ENCODE results near the gene NSUN2. TPM values are rescaled to one million over a fixed set of nuclear protein-coding genes. Genes with fewer than 3 reads are reported as not detected.
"Not testable (repeated sequence)": the region's sequence is repeated elsewhere in the genome, so short reads cannot be mapped to it uniquely, and the experiment has no call there.

Gene NSUN2
- total and polyA plus RNA-seq, 10 donors = 42.4 to 77.8 (median 56.9) TPM

DNA sequence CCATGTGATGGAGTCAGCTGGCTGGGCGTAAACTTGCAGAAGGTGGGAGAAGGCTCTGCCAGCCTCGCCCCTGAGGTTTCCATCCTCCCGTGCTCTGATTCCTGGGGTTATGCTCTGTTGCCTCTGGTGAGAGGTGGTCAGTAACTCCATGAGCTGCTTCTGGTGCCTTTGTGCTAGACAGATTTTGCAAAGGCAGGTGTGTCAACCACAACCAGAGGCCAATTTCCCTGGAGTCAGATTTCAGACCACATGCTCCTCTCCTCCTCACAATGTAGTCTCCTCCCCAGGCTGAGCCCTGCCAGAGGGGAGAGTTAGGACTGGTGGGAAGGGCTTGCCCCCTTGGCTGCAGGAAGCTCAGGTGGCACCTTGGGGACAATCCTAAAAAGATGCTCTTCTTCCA lies 41.6 kb upstream of the NSUN2 start:
- Histone ChIP-seq H3K4me1 (no peaks in the 10 kb centered on the region), H3K36me3 (peaks cover 0 to 22% (median 0%) of the 10 kb centered on the region in 6 donors), H3K9me3 (peaks cover 0 to 10% (median 0%) of the 10 kb centered on the region in 8 donors), H3K27ac (no peak overlapping the region), H3K4me3 (no peak overlapping the region), H3K27me3 (replicated peaks in 1 of 7) (no peaks in the 10 kb centered on the region)
- TF ChIP-seq POLR2A (IDR thresholded peaks at IDR 0.05) (no peak), POLR2AphosphoS5 (IDR thresholded peaks at IDR 0.05) (no peak)
- no peak for DNase-seq
- WGBS, 5 donors = 90 to 96% (median 93%) methylated on average over 3 of the region's 3 CpGs
- intact Hi-C loops (cut with DNase I; ENCODE audit: low total_unique reads) = no loop called here

DNA sequence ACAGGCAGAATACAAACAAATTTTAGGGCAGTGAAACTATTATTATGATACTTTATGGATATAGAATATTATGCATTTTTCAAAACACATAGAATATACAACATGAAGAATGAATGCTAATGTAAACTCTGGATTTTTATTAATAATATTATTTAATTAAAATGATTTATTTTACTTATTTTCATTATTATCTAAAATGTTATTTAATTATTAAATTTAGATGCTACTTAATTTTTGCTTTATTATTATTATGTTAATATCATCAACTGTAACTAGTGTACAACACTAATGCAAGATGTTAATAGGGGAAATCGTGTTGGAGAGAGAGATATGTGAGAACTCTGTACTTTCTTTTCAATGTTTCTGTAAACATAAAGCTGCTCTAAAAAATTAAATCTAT lies 41.1 kb upstream of the NSUN2 start:
- Histone ChIP-seq H3K36me3 (peaks cover 0 to 22% (median 0%) of the 10 kb centered on the region in 6 donors), H3K4me3 (no peak overlapping the region), H3K27ac (no peak overlapping the region), H3K27me3 (replicated peaks in 1 of 7) (no peaks in the 10 kb centered on the region), H3K9me3 (peaks cover 0 to 10% (median 0%) of the 10 kb centered on the region in 8 donors), H3K4me1 (no peaks in the 10 kb centered on the region)
- intact Hi-C loops (cut with DNase I; ENCODE audit: low total_unique reads) = no loop called here
- 85 to 97% (median 96%) methylated on average over 1 of the region's 1 CpG for WGBS, 5 donors
- TF ChIP-seq, protein P1, sequence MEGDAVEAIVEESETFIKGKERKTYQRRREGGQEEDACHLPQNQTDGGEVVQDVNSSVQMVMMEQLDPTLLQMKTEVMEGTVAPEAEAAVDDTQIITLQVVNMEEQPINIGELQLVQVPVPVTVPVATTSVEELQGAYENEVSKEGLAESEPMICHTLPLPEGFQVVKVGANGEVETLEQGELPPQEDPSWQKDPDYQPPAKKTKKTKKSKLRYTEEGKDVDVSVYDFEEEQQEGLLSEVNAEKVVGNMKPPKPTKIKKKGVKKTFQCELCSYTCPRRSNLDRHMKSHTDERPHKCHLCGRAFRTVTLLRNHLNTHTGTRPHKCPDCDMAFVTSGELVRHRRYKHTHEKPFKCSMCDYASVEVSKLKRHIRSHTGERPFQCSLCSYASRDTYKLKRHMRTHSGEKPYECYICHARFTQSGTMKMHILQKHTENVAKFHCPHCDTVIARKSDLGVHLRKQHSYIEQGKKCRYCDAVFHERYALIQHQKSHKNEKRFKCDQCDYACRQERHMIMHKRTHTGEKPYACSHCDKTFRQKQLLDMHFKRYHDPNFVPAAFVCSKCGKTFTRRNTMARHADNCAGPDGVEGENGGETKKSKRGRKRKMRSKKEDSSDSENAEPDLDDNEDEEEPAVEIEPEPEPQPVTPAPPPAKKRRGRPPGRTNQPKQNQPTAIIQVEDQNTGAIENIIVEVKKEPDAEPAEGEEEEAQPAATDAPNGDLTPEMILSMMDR (IDR thresholded peaks at IDR 0.05 in 8 of 11, conservative IDR thresholded peaks at IDR 0.05 in 3 of 11) = no peak
- TF ChIP-seq POLR2AphosphoS5 (IDR thresholded peaks at IDR 0.05) (no peak), POLR2A (IDR thresholded peaks at IDR 0.05) (no peak)
- DNase-seq = no peak

DNA sequence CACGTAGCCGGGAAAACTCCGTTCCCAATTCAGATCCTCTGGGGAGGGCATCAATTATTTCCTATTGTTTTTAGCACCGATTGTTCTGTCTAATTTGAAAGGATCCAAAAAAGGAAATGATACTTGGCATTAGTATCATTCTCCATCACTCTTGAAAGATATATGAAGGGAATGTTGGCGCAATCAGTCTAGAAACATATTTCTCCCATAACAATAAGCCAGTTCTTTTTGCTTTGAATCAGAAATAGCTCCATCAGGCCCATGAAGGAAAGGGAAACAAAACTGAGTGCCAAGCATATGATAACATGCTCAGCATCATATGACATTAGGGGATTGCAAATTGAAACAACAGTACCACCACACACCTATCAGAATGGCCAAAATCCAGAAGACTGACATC lies 40.2 kb upstream of the NSUN2 start:
- Histone ChIP-seq H3K4me1 (no peaks in the 10 kb centered on the region), H3K9me3 (peaks cover 0 to 10% (median 0%) of the 10 kb centered on the region in 8 donors), H3K27me3 (replicated peaks in 1 of 7) (no peaks in the 10 kb centered on the region), H3K4me3 (no peak overlapping the region), H3K36me3 (peaks cover 0 to 22% (median 0%) of the 10 kb centered on the region in 6 donors), H3K27ac (no peak overlapping the region)
- intact Hi-C loops (cut with DNase I; ENCODE audit: low total_unique reads) = no loop called here
- TF ChIP-seq, protein P1 (IDR thresholded peaks at IDR 0.05 in 8 of 11, conservative IDR thresholded peaks at IDR 0.05 in 3 of 11) = no peak
- TF ChIP-seq POLR2AphosphoS5 (IDR thresholded peaks at IDR 0.05) = no peak
- TF ChIP-seq POLR2A (IDR thresholded peaks at IDR 0.05) = no peak
- no peak for DNase-seq
- 60 to 84% (median 77%) methylated on average over 5 of the region's 5 CpGs for WGBS, 5 donors

DNA sequence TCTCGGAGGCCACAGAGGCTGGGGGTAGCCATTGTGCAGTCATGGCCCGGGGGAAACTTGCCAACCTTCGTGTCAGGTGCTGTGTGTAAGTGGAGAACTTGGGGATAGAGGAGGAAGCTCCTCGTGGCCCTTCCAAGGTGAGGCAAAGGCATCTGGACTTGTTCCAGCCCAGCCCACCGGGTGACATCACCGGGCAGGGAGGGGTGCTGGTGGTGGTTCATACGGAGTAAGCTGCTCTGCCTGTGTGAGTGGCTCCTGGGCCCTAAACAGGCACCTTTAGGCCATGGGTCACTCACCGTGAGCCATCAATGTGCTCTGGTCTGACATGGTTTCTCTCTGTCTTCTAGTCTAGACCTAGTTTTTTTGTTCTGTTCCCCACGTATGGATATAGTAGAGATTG lies 35.9 kb upstream of the NSUN2 start:
- intact Hi-C loops (cut with DNase I; ENCODE audit: low total_unique reads); H3K27me3 ChIP-seq (replicated peaks in 1 of 7); H3K27ac ChIP-seq; H3K9me3 ChIP-seq; H3K4me1 ChIP-seq; DNase-seq; H3K4me3 ChIP-seq: not testable (repeated sequence)
- 83 to 93% (median 87%) methylated on average over 6 to 9 of the region's 9 CpGs for WGBS, 5 donors
- H3K36me3 ChIP-seq = peaks cover 0 to 35% (median 0%) of the 10 kb centered on the region in 6 donors

DNA sequence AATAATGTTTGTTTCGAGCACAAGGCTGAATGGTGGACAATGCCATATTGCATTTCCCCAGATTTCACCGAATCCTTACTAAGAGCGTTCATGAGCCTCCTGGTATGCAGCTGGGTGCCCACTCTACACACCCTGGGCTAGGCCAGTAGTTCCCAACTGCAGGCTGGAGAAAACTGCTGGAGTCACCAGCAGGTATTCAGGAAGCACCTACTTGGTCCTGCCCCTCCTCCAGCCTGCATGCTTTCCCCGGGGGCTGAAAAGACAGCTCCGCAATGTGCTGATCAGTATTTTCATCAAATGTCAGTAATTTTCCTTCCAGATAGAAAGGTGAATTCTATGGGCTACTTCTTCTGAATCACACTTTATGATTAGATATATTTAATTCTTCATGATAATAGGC lies 34.8 kb upstream of the NSUN2 start:
- Histone ChIP-seq H3K4me3 (no peak overlapping the region), H3K27me3 (replicated peaks in 1 of 7) (no peaks in the 10 kb centered on the region), H3K27ac (no peak overlapping the region), H3K9me3 (peaks cover 0 to 2% (median 0%) of the 10 kb centered on the region in 8 donors), H3K4me1 (no peaks in the 10 kb centered on the region), H3K36me3 (peaks cover 0 to 35% (median 0%) of the 10 kb centered on the region in 6 donors)
- 92 to 97% (median 94%) methylated on average over 5 of the region's 5 CpGs for WGBS, 5 donors
- no peak for TF ChIP-seq POLR2A (IDR thresholded peaks at IDR 0.05)
- intact Hi-C loops (cut with DNase I; ENCODE audit: low total_unique reads) = no loop called here
- DNase-seq = no peak

DNA sequence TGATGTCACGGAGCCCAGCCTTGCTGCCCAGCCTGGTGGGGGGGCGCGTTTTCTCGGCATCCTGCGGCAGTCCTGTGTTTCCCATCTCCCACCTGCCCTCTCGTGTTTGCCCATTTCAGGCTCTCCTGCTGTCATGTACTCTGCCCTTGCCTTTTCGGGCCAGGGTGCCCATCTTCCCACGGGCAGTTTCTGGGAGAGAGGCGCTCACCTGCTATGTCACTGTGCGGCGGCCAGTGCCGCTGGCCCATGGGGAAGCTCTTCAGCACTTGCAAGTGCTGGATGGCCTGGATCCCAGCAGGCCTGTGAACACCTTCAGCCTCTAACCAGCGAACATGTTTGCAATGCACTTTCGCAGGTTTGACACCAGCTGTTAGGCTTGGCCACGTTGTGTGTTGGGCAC lies 33.9 kb upstream of the NSUN2 start:
- no peaks in the 10 kb centered on the region for H3K9me3 ChIP-seq
- intact Hi-C loops (cut with DNase I; ENCODE audit: low total_unique reads) = no loop called here
- H3K27me3 ChIP-seq (replicated peaks in 1 of 7) = no peaks in the 10 kb centered on the region
- no peaks in the 10 kb centered on the region for H3K4me1 ChIP-seq
- no peak for TF ChIP-seq POLR2A (IDR thresholded peaks at IDR 0.05)
- TF ChIP-seq, protein P1 (IDR thresholded peaks at IDR 0.05 in 8 of 11, conservative IDR thresholded peaks at IDR 0.05 in 3 of 11) = no peak
- no peak for TF ChIP-seq POLR2AphosphoS5 (IDR thresholded peaks at IDR 0.05)
- peaks cover 0 to 39% (median 0%) of the 10 kb centered on the region in 6 donors for H3K36me3 ChIP-seq
- no peak overlapping the region for H3K4me3 ChIP-seq
- WGBS, 5 donors = 90 to 98% (median 96%) methylated on average over 11 to 15 of the region's 15 CpGs
- no peak for DNase-seq
- no peak overlapping the region for H3K27ac ChIP-seq
